Thyroid gland (tissue), 4 donors: Measurements from ENCODE around the gene NXN.

ENCODE experiments used
- POLR2A ChIP-seq, 2 donors: fragments of 450-650 bp; IDR thresholded peaks; one replicate each; pipeline ENCODE4 v1.6.1; 2017; ENCODE audit warnings: antibody characterized with exemption in 2 of 2, mild to moderate bottlenecking in 2 of 2, moderate library complexity in 1 of 2
- TF ChIP-seq, protein P1 (sequence below), 6 experiments: fragments of 200-600 bp in 3 of 6; fragments of 450-650 bp in 3 of 6; sonication (generic) in 3 of 6; IDR thresholded peaks; one replicate each; pipeline ENCODE4 v1.5.1; 2016 to 2019; ENCODE audit warnings: antibody characterized with exemption in 6 of 6, mild to moderate bottlenecking in 2 of 6, inconsistent platforms in 1 of 6, moderate library complexity in 1 of 6

DNA sequence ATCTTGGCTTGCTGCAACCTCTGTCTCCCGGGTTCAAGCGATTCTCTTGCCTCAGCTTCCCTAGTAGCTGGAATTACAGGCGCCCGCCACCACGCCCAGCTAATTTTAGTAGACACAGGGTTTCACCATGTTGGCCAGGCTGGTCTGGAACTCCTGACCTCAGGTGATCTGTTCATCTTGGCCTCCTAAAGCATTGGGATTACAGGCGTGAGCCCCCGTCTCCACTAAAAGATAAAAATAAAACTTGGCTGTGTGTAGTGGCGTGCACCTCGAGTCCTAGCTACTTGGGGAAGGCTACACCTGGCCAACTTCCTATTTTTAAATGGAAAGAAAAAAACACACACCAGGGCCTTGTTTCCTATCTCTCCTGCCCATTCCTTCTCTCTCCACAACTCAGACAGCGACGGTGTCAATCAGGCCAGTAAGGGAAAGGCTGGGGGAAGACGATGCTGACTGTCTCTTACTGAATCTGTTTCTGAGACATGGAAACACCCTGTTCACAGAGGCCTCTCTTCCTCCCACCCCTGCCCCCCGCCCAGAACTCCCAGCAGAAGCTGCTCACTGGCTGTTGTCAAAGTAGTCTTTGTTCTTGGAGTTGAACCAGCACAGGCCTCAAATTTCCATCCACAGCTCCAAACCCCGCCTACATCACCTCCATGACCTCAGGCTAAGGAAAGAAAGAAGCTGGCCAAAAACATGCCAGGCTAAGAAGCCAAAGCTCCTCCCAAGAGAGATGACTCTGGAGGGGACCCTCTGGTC, 96.6 kb downstream of the NXN start:
- TF ChIP-seq, protein P1, sequence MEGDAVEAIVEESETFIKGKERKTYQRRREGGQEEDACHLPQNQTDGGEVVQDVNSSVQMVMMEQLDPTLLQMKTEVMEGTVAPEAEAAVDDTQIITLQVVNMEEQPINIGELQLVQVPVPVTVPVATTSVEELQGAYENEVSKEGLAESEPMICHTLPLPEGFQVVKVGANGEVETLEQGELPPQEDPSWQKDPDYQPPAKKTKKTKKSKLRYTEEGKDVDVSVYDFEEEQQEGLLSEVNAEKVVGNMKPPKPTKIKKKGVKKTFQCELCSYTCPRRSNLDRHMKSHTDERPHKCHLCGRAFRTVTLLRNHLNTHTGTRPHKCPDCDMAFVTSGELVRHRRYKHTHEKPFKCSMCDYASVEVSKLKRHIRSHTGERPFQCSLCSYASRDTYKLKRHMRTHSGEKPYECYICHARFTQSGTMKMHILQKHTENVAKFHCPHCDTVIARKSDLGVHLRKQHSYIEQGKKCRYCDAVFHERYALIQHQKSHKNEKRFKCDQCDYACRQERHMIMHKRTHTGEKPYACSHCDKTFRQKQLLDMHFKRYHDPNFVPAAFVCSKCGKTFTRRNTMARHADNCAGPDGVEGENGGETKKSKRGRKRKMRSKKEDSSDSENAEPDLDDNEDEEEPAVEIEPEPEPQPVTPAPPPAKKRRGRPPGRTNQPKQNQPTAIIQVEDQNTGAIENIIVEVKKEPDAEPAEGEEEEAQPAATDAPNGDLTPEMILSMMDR (IDR thresholded peaks at IDR 0.05) = no peak
- no peak for TF ChIP-seq POLR2A (IDR thresholded peaks at IDR 0.05)
